ENCODE data around the gene ZBTB8OS.

- no peak for TF ChIP-seq CTCF (IDR thresholded peaks at IDR 0.05)
- TF ChIP-seq POLR2A (IDR thresholded peaks at IDR 0.05) = no peak
Observed at GRCh38 chr1:32613472-32613871, 36.9 kb downstream of the ZBTB8OS start.

All from lower leg skin (tissue), 3 donors.